Measurements from ENCODE around the gene ADGB.
"Not testable (repeated sequence)": the region's sequence is repeated elsewhere in the genome, so short reads cannot be mapped to it uniquely, and the experiment has no call there.

The ADGB gene

DNA sequence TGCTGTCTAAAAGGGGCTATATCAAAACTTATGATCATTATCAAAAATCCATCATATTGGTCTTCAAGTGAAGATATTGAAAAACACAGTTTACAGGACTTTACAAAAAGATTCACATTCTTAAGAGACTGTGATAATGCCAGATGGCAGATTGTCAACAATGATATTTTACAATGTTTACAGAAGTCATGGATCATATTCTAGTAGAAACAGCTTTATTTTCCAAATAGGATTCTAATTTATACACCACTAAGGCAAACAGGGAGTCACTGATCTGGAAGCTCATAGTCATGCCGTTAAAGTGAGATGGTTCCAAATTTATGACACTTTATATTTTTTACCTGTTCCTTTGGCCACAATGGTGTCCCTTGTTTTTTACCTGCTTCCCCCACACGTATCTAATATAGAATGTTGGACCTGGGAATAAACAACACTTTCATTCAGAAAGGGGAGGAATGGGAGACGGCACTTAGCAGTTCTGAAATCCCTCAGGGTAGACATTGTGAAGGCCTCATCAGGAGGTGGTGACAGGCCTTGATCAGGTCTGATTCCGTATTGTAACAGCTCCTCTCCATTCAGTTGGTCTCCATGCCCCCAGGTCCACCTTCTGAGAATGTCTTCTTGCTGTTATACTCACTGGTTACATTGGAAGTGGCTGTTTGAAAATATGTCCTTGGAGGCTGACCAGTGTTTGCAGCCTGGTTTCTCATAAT is 228.6 kb downstream of the ADGB start:
- no peak for DNase-seq

- no peak for DNase-seq
Observed at GRCh38 chr6:146829792-146830565, 231.2 kb downstream of the ADGB start.

DNA sequence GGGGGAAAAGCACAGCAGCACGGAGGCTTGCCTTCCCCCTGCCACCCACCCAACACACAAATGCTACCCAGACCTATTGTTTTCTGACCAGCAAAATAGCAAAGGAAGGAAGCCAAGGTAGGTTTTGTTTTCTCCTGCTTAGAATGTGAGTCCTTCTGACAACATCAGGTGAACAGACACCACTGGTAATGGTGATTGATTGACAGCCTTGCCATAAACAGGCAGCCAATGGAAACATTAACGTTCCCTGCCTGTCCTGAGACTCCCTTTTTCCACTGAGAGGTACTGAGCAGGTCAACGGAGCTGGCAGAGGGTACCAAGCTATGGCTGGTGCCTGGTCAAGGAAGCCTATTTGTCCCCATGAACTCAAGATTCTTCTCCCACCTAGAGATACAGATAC is 234.4 kb downstream of the ADGB start:
- DNase-seq, result no peak

DNA sequence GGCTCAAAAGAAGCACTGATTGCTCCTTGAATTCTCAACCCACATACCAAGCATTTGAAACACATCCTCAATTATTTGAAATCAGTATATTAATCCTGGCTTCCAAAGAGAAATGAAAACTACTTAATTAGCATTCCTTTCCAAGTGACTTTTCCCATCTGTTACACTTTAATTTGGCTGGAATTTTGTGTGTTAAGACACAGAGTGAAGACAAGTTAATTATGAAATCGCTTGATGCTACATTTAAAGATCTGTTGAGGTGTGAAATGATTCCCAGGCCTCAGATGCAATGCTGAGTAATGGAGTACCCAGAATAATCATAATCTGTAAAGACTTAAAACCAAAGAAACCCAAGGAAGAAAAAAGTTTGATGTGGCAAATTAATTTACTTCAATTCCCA is 241.4 kb downstream of the ADGB start:
- DNase-seq, result no peak

GRCh38 chr6:146840641-146841040 is 241.9 kb downstream of the ADGB start:
- no peak for DNase-seq

DNA sequence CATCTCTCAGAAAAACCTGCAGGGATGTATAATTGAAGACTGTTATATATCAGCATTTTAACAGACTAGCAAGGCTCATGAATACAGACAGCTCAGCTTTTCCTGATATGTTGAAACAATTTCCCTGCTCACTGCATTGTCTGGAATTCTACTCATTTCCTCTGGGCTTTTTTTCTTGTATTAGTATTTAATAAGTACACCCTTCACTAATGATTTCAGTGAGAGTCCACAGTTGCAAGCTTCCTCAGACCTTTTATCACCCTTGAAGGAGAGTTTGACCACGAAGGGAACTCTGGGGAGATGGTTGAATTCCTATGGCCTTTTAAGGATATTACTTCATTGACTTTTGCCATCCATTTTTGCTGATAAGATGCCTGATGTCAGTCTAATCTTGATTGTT is 248.7 kb downstream of the ADGB start:
- no peak for DNase-seq

GRCh38 chr6:146850238-146850896 is 251.6 kb downstream of the ADGB start:
- DNase-seq, result no peak

GRCh38 chr6:146850981-146851380 is 252.2 kb downstream of the ADGB start:
- no peak for DNase-seq

DNA sequence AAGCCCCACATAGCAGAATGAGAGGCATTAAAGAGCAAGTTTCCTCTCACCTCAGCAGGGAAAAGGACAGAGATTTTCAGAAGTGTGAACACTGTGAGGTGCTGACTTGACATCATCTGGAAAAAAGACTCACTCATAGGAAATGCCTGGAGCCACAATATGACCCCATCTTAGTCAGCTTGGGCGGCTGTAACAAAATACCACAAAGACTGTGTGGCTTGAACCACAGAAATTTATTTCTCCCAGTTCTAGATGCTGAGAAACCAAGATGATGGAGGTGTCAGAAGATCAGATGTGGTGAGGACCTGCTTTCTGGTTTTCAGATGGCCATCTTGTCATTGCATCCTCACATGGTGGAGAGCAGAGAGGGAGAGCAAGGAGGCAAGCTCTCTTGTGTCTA is 253.1 kb downstream of the ADGB start:
- DNase-seq, result no peak

- not testable (repeated sequence) for DNase-seq
Observed at GRCh38 chr6:146854521-146855255, 255.9 kb downstream of the ADGB start.

GRCh38 chr6:146855889-146856288 is 257.1 kb downstream of the ADGB start:
- no peak for DNase-seq

- no peak for DNase-seq
Observed at GRCh38 chr6:146856296-146856695, 257.5 kb downstream of the ADGB start.

GRCh38 chr6:146857180-146857979 is 258.6 kb downstream of the ADGB start:
- peak; percentile 83 for DNase-seq

DNA sequence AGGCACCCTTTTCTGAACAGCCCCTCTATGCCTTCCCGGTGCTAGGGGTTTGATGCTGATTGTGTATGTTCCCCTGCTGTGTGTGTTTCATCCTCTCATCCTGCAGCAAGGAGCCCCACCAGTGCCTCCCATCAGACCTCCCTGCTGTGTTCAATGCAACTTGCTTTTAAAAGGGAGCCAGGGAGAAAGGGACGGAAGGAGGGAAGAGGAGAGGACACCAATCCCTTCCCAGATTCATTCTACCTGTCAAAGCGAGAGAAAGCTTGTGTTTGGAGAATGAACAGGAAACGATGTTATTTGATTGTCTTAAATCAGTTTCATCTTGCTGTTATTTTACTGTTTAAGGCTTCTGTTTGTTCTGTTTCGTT is 259.2 kb downstream of the ADGB start:
- peak; percentile 62 for DNase-seq

DNA sequence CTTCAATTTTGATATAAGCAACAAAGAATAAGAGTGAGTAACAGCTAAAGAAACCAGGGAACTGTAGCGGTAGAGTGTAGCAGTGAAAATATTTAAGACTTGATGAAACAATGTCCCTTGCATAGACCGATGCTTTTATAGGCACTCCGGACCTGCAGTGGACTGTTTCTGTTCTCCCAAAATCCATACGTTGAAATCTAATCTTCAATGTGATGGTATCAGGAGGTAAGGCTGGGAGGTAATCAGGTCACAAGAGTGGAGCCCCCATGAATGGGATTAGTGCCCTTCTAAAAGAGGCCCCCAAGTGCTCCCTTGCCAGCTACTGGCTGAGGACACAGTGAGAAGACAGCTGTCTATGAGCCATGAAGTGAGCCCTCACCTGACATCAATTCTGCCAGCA is 260.4 kb downstream of the ADGB start:
- no peak for DNase-seq

- DNase-seq, result no peak
Observed at GRCh38 chr6:146859795-146860495, 261.2 kb downstream of the ADGB start.

DNA sequence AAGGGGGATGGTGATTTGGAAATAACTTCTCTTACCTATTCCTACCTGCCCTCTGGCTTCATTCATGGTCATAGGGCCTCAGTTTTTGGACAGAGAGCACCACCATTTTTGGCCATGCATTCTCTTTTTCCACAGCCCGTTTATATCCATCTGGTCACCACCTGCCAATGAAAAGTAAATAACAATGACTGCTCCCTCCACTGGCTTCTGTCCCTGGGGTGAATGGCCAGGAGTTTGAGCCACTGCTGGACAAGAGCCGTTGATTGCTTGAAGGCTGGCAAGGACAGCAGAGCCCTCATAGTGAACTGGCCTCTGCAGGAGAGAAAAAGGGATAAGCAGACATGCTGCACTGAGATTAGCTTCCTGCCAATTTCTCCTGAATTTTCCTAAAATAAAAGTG is 261.8 kb downstream of the ADGB start:
- DNase-seq, result no peak

DNA sequence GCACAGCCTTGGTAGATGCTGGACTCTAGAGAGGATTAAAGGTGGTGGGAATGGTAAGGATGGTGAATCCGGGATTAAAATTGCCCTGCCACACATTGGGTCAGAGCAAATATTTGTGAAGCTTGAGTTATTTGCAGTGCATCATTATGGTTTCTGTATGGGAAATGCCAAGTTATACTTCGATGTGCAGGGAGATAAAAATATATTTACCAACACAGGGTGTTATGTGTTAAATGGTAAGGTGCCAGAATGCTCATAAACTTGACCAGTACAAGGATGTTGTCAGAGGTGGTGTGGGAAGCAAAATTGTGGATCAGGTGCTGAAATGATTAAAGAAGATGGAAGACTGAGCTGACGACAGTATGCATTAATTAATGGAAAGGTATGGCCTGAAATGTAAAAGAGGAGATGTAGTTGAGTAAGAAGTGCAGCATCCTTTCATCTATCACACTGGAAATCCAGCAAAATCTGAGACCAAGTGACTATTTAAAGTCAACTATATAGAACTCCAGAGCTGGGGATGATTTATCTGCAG is 262.3 kb downstream of the ADGB start:
- DNase-seq, result no peak

GRCh38 chr6:146861716-146862115 is 262.9 kb downstream of the ADGB start:
- DNase-seq, result no peak

DNA sequence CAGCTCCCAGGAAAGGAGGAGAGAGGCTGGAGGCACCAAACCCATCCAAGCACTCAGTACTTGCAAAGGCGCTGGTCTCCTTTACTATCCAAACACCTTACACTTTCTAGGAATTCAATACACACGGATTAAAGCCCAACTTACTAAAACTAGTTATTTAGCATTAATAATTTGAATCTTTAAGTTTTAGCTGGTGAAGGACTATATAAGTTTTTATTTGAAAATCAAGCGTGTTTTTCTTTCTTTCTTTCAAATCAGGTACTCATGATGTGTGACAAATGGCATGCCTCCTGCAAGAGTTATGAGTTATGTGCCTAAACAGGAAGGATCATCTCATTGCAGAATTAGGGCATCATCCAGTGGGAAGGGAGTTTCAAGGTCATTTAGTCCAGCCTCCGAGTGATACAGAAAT is 263.7 kb downstream of the ADGB start:
- DNase-seq, result no peak

GRCh38 chr6:146864300-146864699 is 265.5 kb downstream of the ADGB start:
- no peak for DNase-seq

GRCh38 chr6:146864885-146865284 is 266.1 kb downstream of the ADGB start:
- no peak for DNase-seq
